ENCODE results near the gene TRAPPC12.

TRAPPC12 gene

DNA sequence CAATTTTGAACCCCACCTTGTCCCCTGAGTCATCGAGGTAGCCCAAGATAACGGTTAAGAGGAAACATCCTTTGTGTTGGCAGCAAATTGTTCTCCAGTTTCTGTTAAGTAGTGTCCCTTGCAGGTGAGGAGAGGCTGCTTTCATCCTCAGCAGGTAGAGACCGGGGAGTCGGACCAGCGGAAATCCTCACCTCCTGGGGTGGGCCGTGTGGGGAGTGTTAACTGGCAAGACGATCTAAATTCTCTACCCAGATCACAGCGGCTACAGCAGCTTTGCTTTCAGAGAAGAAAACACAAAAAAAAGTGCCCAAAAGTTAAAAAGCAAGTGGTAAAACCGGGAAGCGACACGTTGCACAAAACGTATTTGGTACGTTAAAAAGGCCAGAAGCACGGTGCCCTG, 76.6 kb downstream of the TRAPPC12 start:
- Histone ChIP-seq H3K9me3 (ENCODE audit: control insufficient read depth in 5 of 5, low read length in 5 of 5) (no peaks in the 10 kb centered on the region), H3K4me3 (ENCODE audit: low read depth in 1 of 5, low read length in 5 of 5) (no peak overlapping the region), H3K27ac (ENCODE audit: low read depth, low read length) (no peak overlapping the region), H3K4me1 (ENCODE audit: control insufficient read depth in 5 of 5, insufficient read depth in 5 of 5, low read length in 5 of 5) (peaks cover 3 to 21% (median 12%) of the 10 kb centered on the region in 5 donors), H3K9ac (ENCODE audit: low read length in 5 of 5) (no peak overlapping the region), H3K36me3 (ENCODE audit: control insufficient read depth in 5 of 5, insufficient read depth in 5 of 5, low read length in 5 of 5) (peaks cover 5 to 78% (median 48%) of the 10 kb centered on the region in 5 donors), H3K27me3 (ENCODE audit: control insufficient read depth in 5 of 5, insufficient read depth in 4 of 5, low read length in 5 of 5) (no peaks in the 10 kb centered on the region)

DNA sequence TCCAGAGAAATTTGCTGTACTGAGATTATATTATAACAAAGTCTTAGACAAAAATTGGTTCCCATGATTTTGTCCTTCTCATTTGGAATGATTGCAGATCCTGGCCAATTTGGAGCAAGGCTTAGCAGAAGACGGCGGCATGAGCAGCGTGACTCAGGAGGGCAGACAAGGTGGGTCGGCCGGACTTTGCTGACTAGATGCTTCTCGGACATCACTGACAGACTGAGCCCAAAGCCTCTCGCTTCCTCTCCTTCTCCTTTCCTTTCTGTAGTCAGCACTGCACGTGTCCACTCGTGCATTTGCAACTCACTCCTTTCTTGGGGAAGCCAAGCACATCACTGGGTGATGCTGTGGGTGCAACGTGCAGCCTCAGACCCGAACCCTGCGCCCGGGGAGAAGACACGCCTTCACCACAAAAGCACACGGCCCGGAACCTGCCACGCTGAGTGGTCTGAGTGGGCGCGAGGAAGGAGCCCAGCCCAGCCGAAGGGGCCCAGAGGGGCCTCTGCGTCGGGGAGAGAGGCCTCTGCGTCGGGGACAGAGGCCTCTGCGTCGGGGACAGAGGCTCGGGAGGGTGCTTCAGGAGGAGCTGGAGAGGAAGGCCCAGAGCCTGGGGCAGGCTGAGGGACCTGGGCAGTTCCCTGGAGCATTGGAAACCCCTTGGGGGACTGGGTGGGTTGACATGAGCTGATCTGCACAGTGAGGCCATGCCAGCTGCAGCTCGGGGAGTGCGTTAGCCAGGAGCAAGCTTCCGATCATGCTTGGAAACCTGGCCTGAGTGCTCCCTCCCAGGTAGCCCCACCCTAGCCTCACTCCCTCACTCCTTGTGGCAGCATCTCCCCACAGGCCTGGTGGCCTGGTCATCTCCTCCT, 78.3 kb downstream of the TRAPPC12 start:
- H3K27me3 ChIP-seq (ENCODE audit: control insufficient read depth in 5 of 5, insufficient read depth in 4 of 5, low read length in 5 of 5): no peaks in the 10 kb centered on the region
- peaks cover 5 to 77% (median 46%) of the 10 kb centered on the region in 5 donors for H3K36me3 ChIP-seq (ENCODE audit: control insufficient read depth in 5 of 5, insufficient read depth in 5 of 5, low read length in 5 of 5)
- H3K9me3 ChIP-seq (ENCODE audit: control insufficient read depth in 5 of 5, low read length in 5 of 5): no peaks in the 10 kb centered on the region
- H3K9ac ChIP-seq (ENCODE audit: low read length in 5 of 5): no peak overlapping the region
- H3K4me1 ChIP-seq (ENCODE audit: control insufficient read depth in 5 of 5, insufficient read depth in 5 of 5, low read length in 5 of 5): peaks cover 3 to 24% (median 16%) of the 10 kb centered on the region in 5 donors
- H3K27ac ChIP-seq (ENCODE audit: low read depth, low read length): no peak overlapping the region
- no peak overlapping the region for H3K4me3 ChIP-seq (ENCODE audit: low read depth in 1 of 5, low read length in 5 of 5)

DNA sequence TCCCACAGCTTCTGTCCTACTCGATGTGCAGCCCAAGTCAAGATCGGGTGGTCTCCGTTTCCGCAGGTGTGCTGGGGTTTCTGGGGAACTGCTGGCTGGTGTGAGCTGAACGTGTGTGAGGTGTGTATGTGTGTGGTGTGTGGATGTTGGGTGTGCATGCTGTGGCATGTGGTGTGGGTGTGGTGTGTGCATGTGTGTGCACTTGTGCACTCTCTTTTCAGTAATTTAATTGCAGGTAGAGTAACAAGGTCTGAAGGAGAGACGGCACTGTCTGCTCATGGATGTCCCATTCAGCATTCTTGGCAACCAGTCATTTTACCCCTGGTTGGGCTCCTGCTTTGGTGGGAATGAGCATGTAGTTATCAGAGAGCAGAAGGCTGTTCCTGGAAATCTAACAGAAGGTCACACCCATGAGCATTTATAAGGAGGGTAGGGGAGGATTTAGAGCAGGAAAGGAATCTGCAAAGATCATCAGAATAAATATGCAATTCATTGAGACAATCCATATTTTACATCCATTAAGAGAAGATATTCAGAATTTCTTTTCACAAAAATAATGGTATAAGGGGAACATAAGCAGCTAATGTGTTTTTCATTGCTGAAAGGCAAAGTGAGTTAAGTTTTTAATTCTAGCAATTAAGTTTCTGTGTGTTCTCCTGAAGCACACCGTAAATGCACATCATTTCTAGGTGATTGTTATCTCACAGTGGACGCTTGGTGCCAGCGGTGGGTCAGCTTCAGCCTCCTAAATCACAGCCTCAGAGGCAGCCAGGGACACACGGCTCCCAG, 79.1 kb downstream of the TRAPPC12 start:
- H3K27me3 ChIP-seq (ENCODE audit: control insufficient read depth in 5 of 5, insufficient read depth in 4 of 5, low read length in 5 of 5): no peaks in the 10 kb centered on the region
- no peak overlapping the region for H3K4me3 ChIP-seq (ENCODE audit: low read depth in 1 of 5, low read length in 5 of 5)
- H3K36me3 ChIP-seq (ENCODE audit: control insufficient read depth in 5 of 5, insufficient read depth in 5 of 5, low read length in 5 of 5): peaks cover 5 to 78% (median 46%) of the 10 kb centered on the region in 5 donors
- no peaks in the 10 kb centered on the region for H3K9me3 ChIP-seq (ENCODE audit: control insufficient read depth in 5 of 5, low read length in 5 of 5)
- peaks cover 0 to 16% (median 10%) of the 10 kb centered on the region in 5 donors for H3K4me1 ChIP-seq (ENCODE audit: control insufficient read depth in 5 of 5, insufficient read depth in 5 of 5, low read length in 5 of 5)
- no peak overlapping the region for H3K27ac ChIP-seq (ENCODE audit: low read depth, low read length)
- H3K9ac ChIP-seq (ENCODE audit: low read length in 5 of 5): peak overlapping the region in 1 of 5 donors; percentile 48

DNA sequence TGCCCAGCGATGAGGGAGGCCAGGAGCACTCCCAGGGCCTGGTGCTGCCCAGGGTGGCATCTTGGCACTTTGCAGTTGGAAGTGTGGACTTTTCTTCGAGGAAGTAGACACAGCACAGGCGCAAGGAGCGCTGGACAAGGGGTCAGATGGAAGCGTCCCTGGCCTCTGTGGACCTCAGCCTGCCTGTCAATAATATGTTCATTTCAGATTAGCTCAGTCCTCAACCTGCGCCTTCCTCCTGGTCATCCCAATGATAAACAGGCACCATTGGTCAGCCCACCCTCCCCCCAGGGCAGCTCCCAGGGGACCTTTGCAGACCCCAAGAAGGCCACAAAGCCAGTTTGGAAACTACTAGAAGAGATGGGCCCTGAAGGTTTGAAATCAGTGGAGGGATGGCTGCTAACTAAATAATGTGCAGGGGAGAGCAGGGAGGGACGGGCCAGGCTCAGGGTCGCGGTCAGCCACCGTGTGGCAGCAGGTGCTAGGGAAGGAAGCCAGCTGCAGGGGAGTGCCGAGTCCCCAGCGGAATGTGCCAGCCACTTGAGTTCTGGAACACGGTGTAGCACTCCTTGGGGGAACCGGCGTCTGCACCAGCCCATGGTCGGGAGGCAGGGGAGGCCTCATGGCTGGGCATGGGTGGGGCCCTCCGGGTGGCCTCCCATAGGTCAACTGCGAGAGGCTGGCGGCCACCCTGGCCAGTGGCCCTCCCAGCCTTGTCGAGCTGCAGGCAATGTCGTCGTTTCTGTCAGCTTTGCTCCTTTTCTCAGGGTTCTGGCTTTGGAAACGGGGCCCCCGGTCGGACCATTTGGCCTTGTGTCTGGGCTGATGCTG, 79.9 kb downstream of the TRAPPC12 start:
- H3K27ac ChIP-seq (ENCODE audit: low read depth, low read length): no peak overlapping the region
- peak overlapping the region in 1 of 5 donors; percentile 48 for H3K9ac ChIP-seq (ENCODE audit: low read length in 5 of 5)
- peaks cover 5 to 84% (median 51%) of the 10 kb centered on the region in 5 donors for H3K36me3 ChIP-seq (ENCODE audit: control insufficient read depth in 5 of 5, insufficient read depth in 5 of 5, low read length in 5 of 5)

DNA sequence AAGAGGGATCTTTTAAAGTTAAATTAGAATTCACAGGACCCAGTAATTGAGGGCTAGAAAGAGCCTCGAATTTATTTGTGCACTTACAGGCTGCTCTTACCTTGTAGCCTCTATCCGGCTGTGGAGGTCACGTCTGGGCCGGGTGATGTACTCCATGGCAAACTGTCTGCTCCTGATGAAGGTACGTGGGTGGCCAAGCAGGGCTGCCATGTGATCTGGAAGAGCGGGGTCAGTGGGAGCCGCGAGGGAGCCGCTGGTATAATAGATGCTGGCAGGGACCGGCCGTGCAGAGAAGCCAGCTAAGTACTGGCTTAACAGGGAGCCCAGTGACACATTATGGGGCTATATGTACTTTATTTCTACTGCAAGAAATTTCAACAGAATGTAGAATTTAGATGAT, 80.7 kb downstream of the TRAPPC12 start:
- no peaks in the 10 kb centered on the region for H3K9me3 ChIP-seq (ENCODE audit: control insufficient read depth in 5 of 5, low read length in 5 of 5)
- H3K4me3 ChIP-seq (ENCODE audit: low read depth in 1 of 5, low read length in 5 of 5): no peak overlapping the region
- H3K27me3 ChIP-seq (ENCODE audit: control insufficient read depth in 5 of 5, insufficient read depth in 4 of 5, low read length in 5 of 5): no peaks in the 10 kb centered on the region
- H3K27ac ChIP-seq (ENCODE audit: low read depth, low read length): no peak overlapping the region
- H3K36me3 ChIP-seq (ENCODE audit: control insufficient read depth in 5 of 5, insufficient read depth in 5 of 5, low read length in 5 of 5): peaks cover 4 to 84% (median 55%) of the 10 kb centered on the region in 5 donors
- no peak overlapping the region for H3K9ac ChIP-seq (ENCODE audit: low read length in 5 of 5)
- H3K4me1 ChIP-seq (ENCODE audit: control insufficient read depth in 5 of 5, insufficient read depth in 5 of 5, low read length in 5 of 5): peaks cover 0 to 5% (median 5%) of the 10 kb centered on the region in 5 donors

More for the DNA sequence above, 79.9 kb downstream of the TRAPPC12 start:
- Histone ChIP-seq H3K4me3 (ENCODE audit: low read depth in 1 of 5, low read length in 5 of 5) (no peak overlapping the region), H3K9me3 (ENCODE audit: control insufficient read depth in 5 of 5, low read length in 5 of 5) (no peaks in the 10 kb centered on the region), H3K4me1 (ENCODE audit: control insufficient read depth in 5 of 5, insufficient read depth in 5 of 5, low read length in 5 of 5) (peaks cover 0 to 8% (median 5%) of the 10 kb centered on the region in 5 donors), H3K27me3 (ENCODE audit: control insufficient read depth in 5 of 5, insufficient read depth in 4 of 5, low read length in 5 of 5) (no peaks in the 10 kb centered on the region)

DNA sequence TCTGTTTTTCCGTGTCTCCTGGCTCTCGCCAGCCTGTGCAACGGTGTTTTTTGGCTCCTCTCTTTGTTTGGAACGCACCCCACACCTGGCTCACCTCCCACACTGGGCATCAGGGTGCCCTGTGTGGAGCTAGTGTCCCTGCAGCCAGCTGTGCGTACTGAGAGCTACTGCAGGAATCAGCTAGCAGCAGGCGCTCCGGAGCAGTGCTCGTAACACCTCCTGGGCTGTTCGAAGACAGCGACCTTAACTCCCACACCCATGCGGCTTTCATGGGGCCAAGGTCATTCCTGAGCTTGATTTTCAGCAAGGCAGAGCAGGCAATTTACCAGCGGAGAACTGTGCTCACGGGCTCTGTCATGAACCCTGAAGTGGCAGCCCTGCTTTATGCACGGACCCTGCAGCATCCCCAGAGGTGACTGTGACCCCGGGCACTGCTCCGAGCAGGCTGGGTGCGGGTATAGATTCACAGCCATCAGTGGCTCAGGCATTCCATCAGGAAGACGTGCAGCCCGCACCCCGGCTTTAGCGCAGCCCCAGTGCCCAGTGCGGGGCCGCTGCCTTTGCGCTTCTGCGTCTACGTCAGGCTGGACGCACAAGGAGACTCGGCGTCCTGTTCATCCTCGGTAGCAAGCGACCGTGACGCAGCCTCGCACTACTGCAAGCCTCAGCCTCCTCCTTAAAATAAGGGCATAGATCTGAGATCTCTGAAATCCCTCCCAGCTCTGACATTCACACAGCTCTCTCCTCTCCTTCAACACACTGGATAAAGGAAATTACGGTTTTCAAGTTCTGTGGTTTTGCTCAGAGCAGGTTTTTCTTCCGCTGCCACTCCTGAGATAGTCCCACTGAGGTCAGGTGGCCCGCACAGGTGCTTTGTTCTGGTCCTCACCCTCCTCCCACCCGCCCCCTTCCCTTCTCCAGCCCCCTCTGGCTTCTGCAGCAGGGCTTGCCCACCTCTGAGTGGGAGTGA, 81.6 kb downstream of the TRAPPC12 start:
- Histone ChIP-seq H3K9ac (ENCODE audit: low read length in 5 of 5) (no peak overlapping the region), H3K9me3 (ENCODE audit: control insufficient read depth in 5 of 5, low read length in 5 of 5) (no peaks in the 10 kb centered on the region), H3K4me1 (ENCODE audit: control insufficient read depth in 5 of 5, insufficient read depth in 5 of 5, low read length in 5 of 5) (peaks cover 0 to 9% (median 5%) of the 10 kb centered on the region in 5 donors), H3K27ac (ENCODE audit: low read depth, low read length) (no peak overlapping the region), H3K4me3 (ENCODE audit: low read depth in 1 of 5, low read length in 5 of 5) (no peak overlapping the region), H3K27me3 (ENCODE audit: control insufficient read depth in 5 of 5, insufficient read depth in 4 of 5, low read length in 5 of 5) (no peaks in the 10 kb centered on the region), H3K36me3 (ENCODE audit: control insufficient read depth in 5 of 5, insufficient read depth in 5 of 5, low read length in 5 of 5) (peaks cover 3 to 85% (median 64%) of the 10 kb centered on the region in 5 donors)

DNA sequence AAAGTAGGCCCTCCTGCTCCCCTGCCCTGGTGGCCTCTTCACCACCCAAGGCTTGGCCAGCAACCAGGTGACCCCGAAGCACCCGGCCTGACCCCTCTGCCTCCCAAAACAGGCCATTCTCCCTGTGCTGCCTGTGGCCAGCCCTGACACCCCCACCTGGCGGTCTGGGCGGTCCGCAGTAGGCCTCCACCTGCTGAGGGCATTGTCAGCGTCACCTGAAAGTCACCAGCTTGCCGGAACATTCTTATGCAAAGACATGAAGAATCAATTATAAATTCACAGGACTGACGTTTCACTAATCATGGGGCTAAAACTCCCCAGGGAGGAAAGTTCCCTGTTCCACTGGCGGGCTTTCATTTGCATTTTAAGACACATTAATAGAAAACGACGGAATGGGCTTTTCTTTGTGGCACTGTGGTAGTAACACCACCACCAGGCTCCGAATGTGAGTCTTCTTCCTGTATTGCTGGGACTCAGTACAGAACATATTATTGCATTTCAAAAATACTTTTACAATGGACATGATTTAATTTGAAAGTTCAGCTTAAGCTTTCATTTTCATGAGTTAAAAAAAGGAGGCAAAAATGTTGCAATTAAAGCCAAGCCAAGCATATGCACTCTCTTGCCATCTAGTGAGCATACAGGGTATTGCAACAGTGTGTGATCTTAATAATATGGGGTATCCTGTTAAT, 82.5 kb downstream of the TRAPPC12 start:
- Histone ChIP-seq H3K4me1 (ENCODE audit: control insufficient read depth in 5 of 5, insufficient read depth in 5 of 5, low read length in 5 of 5) (peaks cover 0 to 11% (median 5%) of the 10 kb centered on the region in 5 donors), H3K27me3 (ENCODE audit: control insufficient read depth in 5 of 5, insufficient read depth in 4 of 5, low read length in 5 of 5) (no peaks in the 10 kb centered on the region), H3K4me3 (ENCODE audit: low read depth in 1 of 5, low read length in 5 of 5) (peak overlapping the region in 1 of 5 donors; percentile 39), H3K27ac (ENCODE audit: low read depth, low read length) (no peak overlapping the region), H3K9me3 (ENCODE audit: control insufficient read depth in 5 of 5, low read length in 5 of 5) (no peaks in the 10 kb centered on the region), H3K36me3 (ENCODE audit: control insufficient read depth in 5 of 5, insufficient read depth in 5 of 5, low read length in 5 of 5) (peaks cover 3 to 85% (median 69%) of the 10 kb centered on the region in 5 donors), H3K9ac (ENCODE audit: low read length in 5 of 5) (no peak overlapping the region)

DNA sequence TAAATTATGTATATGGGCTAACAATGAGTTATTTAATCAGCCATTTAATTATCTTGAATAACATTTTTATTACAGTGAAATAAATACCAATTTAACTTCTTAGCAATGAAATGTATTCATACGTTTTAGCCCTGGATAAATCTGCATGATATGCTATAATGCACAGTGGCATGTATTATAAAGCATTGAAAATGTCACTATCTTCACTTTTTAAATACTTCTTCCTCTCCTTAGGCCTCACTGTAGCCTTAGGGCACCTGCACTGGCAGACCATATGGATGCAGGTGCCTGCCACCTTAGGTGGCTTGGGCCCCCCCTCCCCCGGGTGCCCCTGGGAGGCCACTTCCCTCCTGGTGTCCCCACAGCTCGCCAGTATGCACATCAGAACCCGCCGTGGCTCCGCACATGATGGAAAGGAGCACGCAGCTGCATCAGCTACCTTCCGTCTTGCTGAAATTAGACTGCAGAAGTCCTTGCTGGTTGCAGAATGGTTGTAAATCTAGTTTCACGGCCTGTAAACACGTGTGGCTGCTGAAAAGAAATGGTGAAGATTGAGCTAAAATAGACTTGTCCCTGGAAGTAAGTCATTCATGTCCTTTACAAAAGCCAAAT, 83.1 kb downstream of the TRAPPC12 start:
- Histone ChIP-seq H3K36me3 (ENCODE audit: control insufficient read depth in 5 of 5, insufficient read depth in 5 of 5, low read length in 5 of 5) (peaks cover 3 to 88% (median 72%) of the 10 kb centered on the region in 5 donors), H3K4me1 (ENCODE audit: control insufficient read depth in 5 of 5, insufficient read depth in 5 of 5, low read length in 5 of 5) (peaks cover 0 to 11% (median 5%) of the 10 kb centered on the region in 5 donors), H3K27me3 (ENCODE audit: control insufficient read depth in 5 of 5, insufficient read depth in 4 of 5, low read length in 5 of 5) (no peaks in the 10 kb centered on the region), H3K27ac (ENCODE audit: low read depth, low read length) (no peak overlapping the region), H3K9me3 (ENCODE audit: control insufficient read depth in 5 of 5, low read length in 5 of 5) (no peaks in the 10 kb centered on the region), H3K9ac (ENCODE audit: low read length in 5 of 5) (no peak overlapping the region), H3K4me3 (ENCODE audit: low read depth in 1 of 5, low read length in 5 of 5) (no peak overlapping the region)
